ENCODE results near the gene SECISBP2.

SECISBP2 gene

DNA sequence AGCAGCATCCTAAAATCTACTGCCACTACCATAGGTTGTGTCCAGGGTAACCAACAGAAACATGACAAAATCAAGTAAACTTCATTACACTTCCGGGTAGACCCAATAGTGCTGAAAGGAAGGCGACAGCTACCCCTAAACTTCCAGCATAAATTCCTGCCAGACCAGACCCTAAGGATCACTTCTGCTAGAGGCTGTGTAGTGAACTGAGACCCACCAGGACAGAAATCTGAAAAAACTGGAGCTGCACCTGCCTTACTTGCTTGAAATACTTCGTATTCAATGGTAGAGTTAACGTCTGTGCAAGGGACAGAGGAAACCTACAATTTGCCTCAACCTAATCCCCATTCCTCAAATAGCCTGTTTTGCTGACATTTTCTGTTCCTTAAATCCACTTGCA is 1.0 kb upstream of the SECISBP2 start:
- Histone ChIP-seq H3K27me3 (ENCODE audit: insufficient read depth, low read length) (no peaks in the 10 kb centered on the region), H4K91ac (ENCODE audit: low read depth, low read length) (no peak overlapping the region), H3K9me3 (ENCODE audit: insufficient read depth, low read depth, low read length) (no peaks in the 10 kb centered on the region)

GRCh38 chr9:89319015-89319905 is 960 bp downstream of the SECISBP2 start:
- Histone ChIP-seq H3K14ac (ENCODE audit: low read length) (no peak overlapping the region), H3K4me3 (ENCODE audit: low read depth, low read length) (peak overlapping the region; percentile 87), H3K79me2 (ENCODE audit: control insufficient read depth, insufficient read depth, low read length, poor library complexity) (peaks cover 4% of the 10 kb centered on the region), H2AK5ac (ENCODE audit: low read length) (no peak overlapping the region), H4K91ac (ENCODE audit: low read depth, low read length) (no peak overlapping the region), H3K79me1 (ENCODE audit: low read length) (peaks cover 5% of the 10 kb centered on the region), H4K8ac (ENCODE audit: low read depth, low read length) (peak overlapping the region; percentile 95), H2BK5ac (ENCODE audit: low read depth, low read length, poor library complexity) (no peak overlapping the region), H3K9ac (ENCODE audit: low read length) (no peak overlapping the region), H3K18ac (ENCODE audit: low read length) (no peak overlapping the region), H2BK12ac (ENCODE audit: low read length) (no peak overlapping the region), H2BK120ac (ENCODE audit: insufficient read depth, low read length, poor library complexity) (no peak overlapping the region), H3K4me2 (ENCODE audit: low read length) (peak overlapping the region; percentile 53), H3K4me1 (ENCODE audit: control insufficient read depth in 1 of 2, insufficient read depth in 2 of 2, low read length in 2 of 2) (peaks cover 0 to 6% of the 10 kb centered on the region in 2 experiments), H3K23ac (ENCODE audit: low read length) (no peak overlapping the region), H3K27ac (ENCODE audit: low read depth, low read length) (peak overlapping the region; percentile 99), H3K36me3 (ENCODE audit: control insufficient read depth in 1 of 2, insufficient read depth in 2 of 2, low read length in 2 of 2) (peaks cover 0 to 10% of the 10 kb centered on the region in 2 experiments), H2AFZ (ENCODE audit: insufficient read depth, low read length, poor library complexity) (no peak overlapping the region), H3K27me3 (ENCODE audit: insufficient read depth, low read length) (no peaks in the 10 kb centered on the region), H3K9me3 (ENCODE audit: insufficient read depth, low read depth, low read length) (no peaks in the 10 kb centered on the region), H3K4ac (ENCODE audit: low read depth, low read length) (peak overlapping the region; percentile 87), H4K12ac (ENCODE audit: low read depth, low read length) (peak overlapping the region; percentile 16)
- no CpG with 5 or more reads among the region's 13 CpGs for WGBS (ENCODE audit: extremely low coverage, insufficient coverage, insufficient read length)
- no peak for DNase-seq

More for the DNA sequence above, 1.0 kb upstream of the SECISBP2 start:
- Histone ChIP-seq H3K79me2 (ENCODE audit: control insufficient read depth, insufficient read depth, low read length, poor library complexity) (peaks cover 7% of the 10 kb centered on the region), H2BK5ac (ENCODE audit: low read depth, low read length, poor library complexity) (no peak overlapping the region), H3K36me3 (ENCODE audit: control insufficient read depth in 1 of 2, insufficient read depth in 2 of 2, low read length in 2 of 2) (peaks cover 0 to 10% of the 10 kb centered on the region in 2 experiments), H2AK5ac (ENCODE audit: low read length) (no peak overlapping the region), H3K27ac (ENCODE audit: low read depth, low read length) (no peak overlapping the region), H2BK120ac (ENCODE audit: insufficient read depth, low read length, poor library complexity) (no peak overlapping the region), H4K8ac (ENCODE audit: low read depth, low read length) (no peak overlapping the region), H3K4me2 (ENCODE audit: low read length) (no peak overlapping the region), H3K18ac (ENCODE audit: low read length) (no peak overlapping the region), H3K4me3 (ENCODE audit: low read depth, low read length) (no peak overlapping the region), H2BK12ac (ENCODE audit: low read length) (no peak overlapping the region), H3K14ac (ENCODE audit: low read length) (no peak overlapping the region), H3K4me1 (ENCODE audit: control insufficient read depth in 1 of 2, insufficient read depth in 2 of 2, low read length in 2 of 2) (peaks cover 0 to 2% of the 10 kb centered on the region in 2 experiments), H3K79me1 (ENCODE audit: low read length) (peaks cover 5% of the 10 kb centered on the region), H3K4ac (ENCODE audit: low read depth, low read length) (no peak overlapping the region), H3K9ac (ENCODE audit: low read length) (no peak overlapping the region), H4K12ac (ENCODE audit: low read depth, low read length) (no peak overlapping the region), H3K23ac (ENCODE audit: low read length) (no peak overlapping the region), H2AFZ (ENCODE audit: insufficient read depth, low read length, poor library complexity) (no peak overlapping the region)
- no peak for DNase-seq
- no CpG with 5 or more reads among the region's 4 CpGs for WGBS (ENCODE audit: extremely low coverage, insufficient coverage, insufficient read length)

DNA sequence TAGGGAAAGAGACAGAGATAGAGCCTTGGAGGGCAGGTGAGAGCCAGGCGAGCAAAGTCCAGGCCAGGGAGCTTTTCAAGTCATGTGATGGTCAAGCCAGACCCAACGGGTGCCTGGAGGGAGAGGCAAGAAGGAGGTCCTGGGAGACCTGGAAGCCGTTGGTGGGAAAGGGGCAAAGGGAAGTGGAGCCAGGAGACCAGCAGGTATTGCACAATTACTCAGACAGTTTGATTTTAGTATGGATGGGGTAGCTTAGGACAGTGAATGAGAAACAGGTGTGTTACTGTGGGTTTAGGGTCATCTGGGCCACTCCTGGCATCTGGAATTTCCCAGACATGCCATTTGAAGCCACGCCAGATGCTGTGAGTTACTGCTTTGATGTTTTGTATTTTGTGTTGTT is 5.1 kb downstream of the SECISBP2 start:
- no peak overlapping the region for H3K9ac ChIP-seq (ENCODE audit: low read length)
- WGBS (ENCODE audit: extremely low coverage, insufficient coverage, insufficient read length): no CpG with 5 or more reads among the region's 4 CpGs

DNA sequence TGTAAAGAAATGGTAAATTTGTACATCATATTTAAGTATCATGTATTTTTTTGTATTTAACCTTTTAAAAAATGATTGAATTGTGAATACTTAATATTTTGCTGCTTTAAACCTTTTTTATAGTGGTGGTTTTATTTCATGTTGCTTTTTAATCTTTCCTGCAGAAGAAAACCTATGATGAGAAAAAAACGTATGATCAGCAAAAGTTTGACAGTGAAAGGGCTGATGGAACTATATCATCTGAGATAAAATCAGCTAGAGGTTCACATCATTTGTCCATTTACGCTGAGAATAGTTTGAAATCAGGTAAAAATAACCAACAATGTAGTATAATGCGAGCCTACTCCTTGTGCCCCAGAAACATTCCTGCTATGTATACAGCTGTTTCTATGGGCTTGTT is 7.4 kb downstream of the SECISBP2 start:
- no peaks in the 10 kb centered on the region for H3K27me3 ChIP-seq (ENCODE audit: insufficient read depth, low read length)
- peaks cover 0 to 4% of the 10 kb centered on the region in 2 experiments for H3K4me1 ChIP-seq (ENCODE audit: control insufficient read depth in 1 of 2, insufficient read depth in 2 of 2, low read length in 2 of 2)
- no peak overlapping the region for H3K4me3 ChIP-seq (ENCODE audit: low read depth, low read length)
- no peaks in the 10 kb centered on the region for H3K79me1 ChIP-seq (ENCODE audit: low read length)
- H3K9ac ChIP-seq (ENCODE audit: low read length): no peak overlapping the region
- H2AK5ac ChIP-seq (ENCODE audit: low read length): no peak overlapping the region
- H4K12ac ChIP-seq (ENCODE audit: low read depth, low read length): no peak overlapping the region
- H3K23ac ChIP-seq (ENCODE audit: low read length): no peak overlapping the region
- no CpG with 5 or more reads among the region's 3 CpGs for WGBS (ENCODE audit: extremely low coverage, insufficient coverage, insufficient read length)
- peaks cover 15 to 20% of the 10 kb centered on the region in 2 experiments for H3K36me3 ChIP-seq (ENCODE audit: control insufficient read depth in 1 of 2, insufficient read depth in 2 of 2, low read length in 2 of 2)
- H2BK120ac ChIP-seq (ENCODE audit: insufficient read depth, low read length, poor library complexity): no peak overlapping the region
- H4K91ac ChIP-seq (ENCODE audit: low read depth, low read length): no peak overlapping the region
- H3K14ac ChIP-seq (ENCODE audit: low read length): no peak overlapping the region
- no peak overlapping the region for H2AFZ ChIP-seq (ENCODE audit: insufficient read depth, low read length, poor library complexity)
- no peak overlapping the region for H3K27ac ChIP-seq (ENCODE audit: low read depth, low read length)
- no peak overlapping the region for H3K18ac ChIP-seq (ENCODE audit: low read length)
- no peak overlapping the region for H3K4ac ChIP-seq (ENCODE audit: low read depth, low read length)
- H3K4me2 ChIP-seq (ENCODE audit: low read length): no peak overlapping the region
- H3K9me3 ChIP-seq (ENCODE audit: insufficient read depth, low read depth, low read length): no peaks in the 10 kb centered on the region
- no peak for DNase-seq
- H3K79me2 ChIP-seq (ENCODE audit: control insufficient read depth, insufficient read depth, low read length, poor library complexity): no peaks in the 10 kb centered on the region
- no peak overlapping the region for H2BK12ac ChIP-seq (ENCODE audit: low read length)
- no peak overlapping the region for H4K8ac ChIP-seq (ENCODE audit: low read depth, low read length)
- no peak overlapping the region for H2BK5ac ChIP-seq (ENCODE audit: low read depth, low read length, poor library complexity)

More for the DNA sequence above, 5.1 kb downstream of the SECISBP2 start:
- no peaks in the 10 kb centered on the region for H3K9me3 ChIP-seq (ENCODE audit: insufficient read depth, low read depth, low read length)
- no peak overlapping the region for H3K23ac ChIP-seq (ENCODE audit: low read length)
- no peak overlapping the region for H2BK12ac ChIP-seq (ENCODE audit: low read length)
- no peak overlapping the region for H3K14ac ChIP-seq (ENCODE audit: low read length)
- H3K27me3 ChIP-seq (ENCODE audit: insufficient read depth, low read length): no peaks in the 10 kb centered on the region
- no peak overlapping the region for H3K4me3 ChIP-seq (ENCODE audit: low read depth, low read length)
- no peak overlapping the region for H2AFZ ChIP-seq (ENCODE audit: insufficient read depth, low read length, poor library complexity)
- no peak overlapping the region for H4K8ac ChIP-seq (ENCODE audit: low read depth, low read length)
- H3K36me3 ChIP-seq (ENCODE audit: control insufficient read depth in 1 of 2, insufficient read depth in 2 of 2, low read length in 2 of 2): peaks cover 4 to 7% of the 10 kb centered on the region in 2 experiments
- H3K4ac ChIP-seq (ENCODE audit: low read depth, low read length): no peak overlapping the region
- H2AK5ac ChIP-seq (ENCODE audit: low read length): no peak overlapping the region
- H2BK5ac ChIP-seq (ENCODE audit: low read depth, low read length, poor library complexity): no peak overlapping the region
- H3K4me2 ChIP-seq (ENCODE audit: low read length): no peak overlapping the region
- peaks cover 0 to 6% of the 10 kb centered on the region in 2 experiments for H3K4me1 ChIP-seq (ENCODE audit: control insufficient read depth in 1 of 2, insufficient read depth in 2 of 2, low read length in 2 of 2)
- peak in 1 of 2 donors; percentile 22 for DNase-seq
- H2BK120ac ChIP-seq (ENCODE audit: insufficient read depth, low read length, poor library complexity): no peak overlapping the region
- peaks cover 3% of the 10 kb centered on the region for H3K79me2 ChIP-seq (ENCODE audit: control insufficient read depth, insufficient read depth, low read length, poor library complexity)
- H3K79me1 ChIP-seq (ENCODE audit: low read length): peaks cover 2% of the 10 kb centered on the region
- no peak overlapping the region for H3K27ac ChIP-seq (ENCODE audit: low read depth, low read length)
- H3K18ac ChIP-seq (ENCODE audit: low read length): no peak overlapping the region
- no peak overlapping the region for H4K12ac ChIP-seq (ENCODE audit: low read depth, low read length)
- H4K91ac ChIP-seq (ENCODE audit: low read depth, low read length): no peak overlapping the region
